ENCODE measurements around the gene NFRKB.

NFRKB gene

DNA sequence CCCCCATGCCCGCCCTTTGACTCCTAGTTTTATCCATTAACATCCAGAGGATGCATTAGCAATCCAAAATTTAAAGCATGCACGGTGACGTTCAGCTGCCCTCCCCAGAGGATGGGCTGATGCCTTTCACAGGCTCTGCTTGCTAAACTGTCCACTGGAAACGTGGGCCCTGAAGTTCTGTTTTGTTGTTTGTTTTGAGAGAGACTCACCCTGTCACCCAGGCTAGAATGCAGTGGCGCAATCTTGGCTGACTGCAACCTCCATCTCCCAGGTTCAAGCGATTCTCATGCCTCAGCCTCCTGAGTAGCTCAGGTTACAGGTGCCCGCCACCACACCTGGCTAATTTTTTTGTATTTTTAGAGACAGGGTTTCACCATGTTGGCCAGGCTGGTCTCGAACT lies 39.3 kb downstream of the NFRKB start:
- no peak for TF ChIP-seq EZH2phosphoT487 (IDR thresholded peaks at IDR 0.05; ENCODE audit: low read depth)
- TF ChIP-seq, protein P1, sequence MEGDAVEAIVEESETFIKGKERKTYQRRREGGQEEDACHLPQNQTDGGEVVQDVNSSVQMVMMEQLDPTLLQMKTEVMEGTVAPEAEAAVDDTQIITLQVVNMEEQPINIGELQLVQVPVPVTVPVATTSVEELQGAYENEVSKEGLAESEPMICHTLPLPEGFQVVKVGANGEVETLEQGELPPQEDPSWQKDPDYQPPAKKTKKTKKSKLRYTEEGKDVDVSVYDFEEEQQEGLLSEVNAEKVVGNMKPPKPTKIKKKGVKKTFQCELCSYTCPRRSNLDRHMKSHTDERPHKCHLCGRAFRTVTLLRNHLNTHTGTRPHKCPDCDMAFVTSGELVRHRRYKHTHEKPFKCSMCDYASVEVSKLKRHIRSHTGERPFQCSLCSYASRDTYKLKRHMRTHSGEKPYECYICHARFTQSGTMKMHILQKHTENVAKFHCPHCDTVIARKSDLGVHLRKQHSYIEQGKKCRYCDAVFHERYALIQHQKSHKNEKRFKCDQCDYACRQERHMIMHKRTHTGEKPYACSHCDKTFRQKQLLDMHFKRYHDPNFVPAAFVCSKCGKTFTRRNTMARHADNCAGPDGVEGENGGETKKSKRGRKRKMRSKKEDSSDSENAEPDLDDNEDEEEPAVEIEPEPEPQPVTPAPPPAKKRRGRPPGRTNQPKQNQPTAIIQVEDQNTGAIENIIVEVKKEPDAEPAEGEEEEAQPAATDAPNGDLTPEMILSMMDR (IDR thresholded peaks at IDR 0.05; ENCODE audit: low read depth, low read length), result no peak
- Histone ChIP-seq H3K27me3 (ENCODE audit: low read depth, low read length) (no peaks in the 10 kb centered on the region), H3K4me2 (ENCODE audit: low read length) (no peak overlapping the region), H3K9me3 (ENCODE audit: insufficient read depth, low read length) (no peaks in the 10 kb centered on the region), H3K36me3 (replicated peaks; ENCODE audit: low read depth, low read length) (peaks cover 9% of the 10 kb centered on the region), H2AFZ (ENCODE audit: low read depth, low read length) (no peak overlapping the region), H3K79me2 (ENCODE audit: low read length) (no peaks in the 10 kb centered on the region), H3K4me1 (ENCODE audit: low read length) (no peaks in the 10 kb centered on the region), H4K20me1 (ENCODE audit: insufficient read depth, low read length) (no peaks in the 10 kb centered on the region), H3K9ac (ENCODE audit: low read length) (no peak overlapping the region), H3K4me3 (ENCODE audit: low read length) (no peak overlapping the region), H3K27ac (ENCODE audit: low read length) (no peak overlapping the region)

DNA sequence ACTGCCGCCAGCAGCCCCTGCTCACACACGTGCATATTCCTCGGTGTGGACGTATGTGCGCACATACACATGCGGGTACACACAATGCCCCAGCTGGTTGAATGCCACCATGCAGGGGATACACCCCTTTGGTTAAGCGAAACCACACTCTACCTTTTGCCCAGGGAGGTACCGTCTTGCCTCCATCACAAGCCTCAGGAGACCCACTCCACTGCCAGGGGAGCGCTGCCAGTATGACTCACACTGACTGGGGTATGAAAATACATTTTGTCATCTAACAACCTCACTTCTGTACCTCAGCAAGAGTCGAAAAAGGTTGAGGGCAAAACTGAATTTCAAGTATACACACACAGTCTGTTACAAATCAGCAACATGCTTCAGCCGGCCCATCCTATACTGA lies 40.3 kb downstream of the NFRKB start:
- H2AFZ ChIP-seq (ENCODE audit: low read depth, low read length), result no peak overlapping the region

DNA sequence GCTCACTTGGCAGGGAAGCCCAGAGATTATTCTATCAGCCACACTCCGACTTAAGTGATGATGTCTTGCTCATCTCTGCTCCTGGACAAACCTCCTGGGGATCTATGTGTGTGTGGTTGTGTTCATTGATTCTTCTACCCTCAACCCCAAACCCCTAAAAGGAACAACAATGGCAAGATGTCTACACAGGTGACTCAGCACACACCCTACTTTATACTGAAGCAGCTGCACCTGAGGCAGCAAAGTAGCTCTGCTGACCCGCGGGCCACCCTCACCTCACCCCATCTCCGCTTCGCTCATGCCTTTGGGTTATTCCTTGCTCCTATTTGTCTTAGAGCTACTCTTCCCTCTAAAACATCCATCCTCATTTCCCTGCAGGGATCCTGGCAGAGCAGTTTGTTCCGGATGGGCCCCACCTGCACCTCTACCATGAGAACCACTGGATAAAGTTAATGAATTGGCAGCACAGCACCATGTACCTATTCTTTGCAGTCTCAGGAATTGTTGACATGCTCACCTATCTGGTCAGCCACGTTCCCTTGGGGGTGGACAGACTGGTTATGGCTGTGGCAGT lies 41.1 kb downstream of the NFRKB start:
- H3K4me3 ChIP-seq (ENCODE audit: low read length), result no peak overlapping the region
- no peak overlapping the region for H2AFZ ChIP-seq (ENCODE audit: low read depth, low read length)
- H3K36me3 ChIP-seq (replicated peaks; ENCODE audit: low read depth, low read length), result peaks cover 3% of the 10 kb centered on the region
- no peaks in the 10 kb centered on the region for H3K4me1 ChIP-seq (ENCODE audit: low read length)
- H3K4me2 ChIP-seq (ENCODE audit: low read length), result no peak overlapping the region
- no peaks in the 10 kb centered on the region for H3K79me2 ChIP-seq (ENCODE audit: low read length)
- H3K27ac ChIP-seq (ENCODE audit: low read length), result no peak overlapping the region
- H3K9me3 ChIP-seq (ENCODE audit: insufficient read depth, low read length), result no peaks in the 10 kb centered on the region
- no peak for TF ChIP-seq EZH2phosphoT487 (IDR thresholded peaks at IDR 0.05; ENCODE audit: low read depth)
- TF ChIP-seq, protein P1 (IDR thresholded peaks at IDR 0.05; ENCODE audit: low read depth, low read length), result no peak
- H3K27me3 ChIP-seq (ENCODE audit: low read depth, low read length), result no peaks in the 10 kb centered on the region
- H3K9ac ChIP-seq (ENCODE audit: low read length), result no peak overlapping the region
- H4K20me1 ChIP-seq (ENCODE audit: insufficient read depth, low read length), result no peaks in the 10 kb centered on the region

More for the DNA sequence above, 40.3 kb downstream of the NFRKB start:
- TF ChIP-seq, protein P1 (IDR thresholded peaks at IDR 0.05; ENCODE audit: low read depth, low read length), result no peak
- TF ChIP-seq EZH2phosphoT487 (IDR thresholded peaks at IDR 0.05; ENCODE audit: low read depth), result no peak
- Histone ChIP-seq H3K4me1 (ENCODE audit: low read length) (no peaks in the 10 kb centered on the region), H3K4me2 (ENCODE audit: low read length) (no peak overlapping the region), H4K20me1 (ENCODE audit: insufficient read depth, low read length) (no peaks in the 10 kb centered on the region), H3K36me3 (replicated peaks; ENCODE audit: low read depth, low read length) (peaks cover 3% of the 10 kb centered on the region), H3K9me3 (ENCODE audit: insufficient read depth, low read length) (no peaks in the 10 kb centered on the region), H3K27me3 (ENCODE audit: low read depth, low read length) (no peaks in the 10 kb centered on the region), H3K27ac (ENCODE audit: low read length) (no peak overlapping the region), H3K79me2 (ENCODE audit: low read length) (no peaks in the 10 kb centered on the region), H3K4me3 (ENCODE audit: low read length) (no peak overlapping the region), H3K9ac (ENCODE audit: low read length) (no peak overlapping the region)

DNA sequence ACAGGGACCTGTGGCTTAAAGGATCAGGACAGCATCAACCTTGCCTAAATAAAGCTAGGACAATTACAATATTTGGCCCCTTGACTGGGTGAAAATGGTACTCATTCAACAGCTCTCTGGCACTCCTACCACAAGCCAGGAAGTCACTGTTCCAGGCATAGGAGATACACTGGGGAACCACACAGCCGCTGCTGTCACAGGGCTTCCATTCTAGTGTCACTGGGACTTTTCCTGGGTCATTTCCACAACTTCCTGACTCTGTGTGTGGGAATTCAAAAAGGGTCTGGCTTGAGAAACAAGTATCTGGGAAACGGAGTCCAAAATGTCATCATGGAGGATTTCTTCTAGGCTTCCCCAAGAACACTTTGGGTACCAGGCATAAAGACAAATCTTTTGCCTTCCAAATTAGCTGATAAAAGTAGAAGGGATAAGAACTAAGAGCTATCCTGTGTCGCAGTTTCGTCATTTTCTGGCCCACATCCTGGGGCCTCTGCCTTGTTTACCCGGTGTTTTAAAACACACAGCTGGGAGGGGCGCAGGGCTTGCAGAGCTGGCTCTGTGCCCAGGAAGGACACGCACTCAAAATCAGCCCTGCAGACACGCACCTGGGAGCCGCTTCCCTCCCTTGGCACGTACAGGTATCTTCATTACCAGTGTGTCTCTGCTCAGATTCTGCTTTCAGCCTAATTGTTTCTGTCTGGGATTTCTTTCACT lies 41.7 kb downstream of the NFRKB start:
- no peak for TF ChIP-seq EZH2phosphoT487 (IDR thresholded peaks at IDR 0.05; ENCODE audit: low read depth)
- Histone ChIP-seq H2AFZ (ENCODE audit: low read depth, low read length) (no peak overlapping the region), H3K4me1 (ENCODE audit: low read length) (no peaks in the 10 kb centered on the region), H3K4me2 (ENCODE audit: low read length) (no peak overlapping the region), H4K20me1 (ENCODE audit: insufficient read depth, low read length) (no peaks in the 10 kb centered on the region), H3K27ac (ENCODE audit: low read length) (no peak overlapping the region), H3K9ac (ENCODE audit: low read length) (no peak overlapping the region), H3K9me3 (ENCODE audit: insufficient read depth, low read length) (no peaks in the 10 kb centered on the region), H3K79me2 (ENCODE audit: low read length) (no peaks in the 10 kb centered on the region), H3K4me3 (ENCODE audit: low read length) (no peak overlapping the region), H3K27me3 (ENCODE audit: low read depth, low read length) (no peaks in the 10 kb centered on the region), H3K36me3 (replicated peaks; ENCODE audit: low read depth, low read length) (peaks cover 3% of the 10 kb centered on the region)
